Subcutaneous adipose tissue (tissue), 4 donors: ENCODE results near the gene LAP3. TPM values are rescaled to one million over a fixed set of nuclear protein-coding genes. Genes with fewer than 3 reads are reported as not detected.

Source experiments
- CTCF ChIP-seq: fragments of 450-650 bp; IDR thresholded peaks from one replicate; pipeline ENCODE4 v1.5.1; 2016; ENCODE audit warnings: low read depth, mild to moderate bottlenecking, control low read depth, antibody characterized with exemption, moderate library complexity
- total RNA-seq, 4 donors: library from RNA; depleted of rRNA; stranded (reverse); fragments of >200 nt; gene quantifications; one replicate each; pipeline ENCODE4 v1.1.0, GENCODE V29; 2016

LAP3 gene
- total RNA-seq, 4 donors from 2014 or later: 89.4 to 165 (median 96.0) TPM

GRCh38 chr4:17565846-17566245 is 11.2 kb upstream of the LAP3 start:
- no peak for TF ChIP-seq CTCF

- no peak for TF ChIP-seq CTCF
Observed at GRCh38 chr4:17567271-17567670, 9.7 kb upstream of the LAP3 start.

GRCh38 chr4:17574206-17574605 is 2.8 kb upstream of the LAP3 start:
- no peak for TF ChIP-seq CTCF

GRCh38 chr4:17577665-17578481 is 875 bp downstream of the LAP3 start:
- no peak for TF ChIP-seq CTCF

GRCh38 chr4:17578482-17578891 is 1.5 kb downstream of the LAP3 start:
- TF ChIP-seq CTCF: no peak

GRCh38 chr4:17580969-17581368 is 4.0 kb downstream of the LAP3 start:
- TF ChIP-seq CTCF: no peak

- TF ChIP-seq CTCF: no peak
Observed at GRCh38 chr4:17583276-17583675, 6.3 kb downstream of the LAP3 start.
